Endodermal cell (in vitro differentiated cells): ENCODE data around the gene TP53I13. TPM values are rescaled to one million over a fixed set of nuclear protein-coding genes. Genes with fewer than 3 reads are reported as not detected.

Source experiments
- DNase-seq: peaks from one replicate; pipeline ENCODE4 v3.0.0-alpha.2; 2017
- H3K27ac ChIP-seq: 2 replicates; pipeline ENCODE4 v1.5.1; 2013; ENCODE audit warnings: mild to moderate bottlenecking, low read depth, low read length, moderate library complexity
- H3K27me3 ChIP-seq: 2 replicates; pipeline ENCODE4 v1.6.1; 2013; ENCODE audit warnings: mild to moderate bottlenecking, low read length, moderate library complexity; ENCODE audit not compliant: insufficient read depth, control insufficient read depth, poor library complexity, severe bottlenecking
- H3K36me3 ChIP-seq: 2 replicates; pipeline ENCODE4 v1.7.0; 2013; ENCODE audit warnings: mild to moderate bottlenecking, low read length, moderate library complexity; ENCODE audit not compliant: control insufficient read depth, insufficient read depth
- H3K4me1 ChIP-seq: one replicate; pipeline ENCODE4 v1.7.0; 2013; ENCODE audit warnings: low read length; ENCODE audit not compliant: control insufficient read depth, insufficient read depth
- H3K4me3 ChIP-seq: 2 replicates; pipeline ENCODE4 v1.5.1; 2013; ENCODE audit warnings: mild to moderate bottlenecking, low read length, moderate library complexity
- H3K9ac ChIP-seq: 2 replicates; pipeline ENCODE4 v1.6.1; 2013; ENCODE audit warnings: mild to moderate bottlenecking, low read length, moderate library complexity; ENCODE audit not compliant: poor library complexity, severe bottlenecking; ENCODE audit errors: extremely low read depth
- H3K9me3 ChIP-seq: 2 replicates; pipeline ENCODE4 v1.6.1; 2013; ENCODE audit warnings: mild to moderate bottlenecking, low read length, moderate library complexity; ENCODE audit not compliant: control insufficient read depth
- H3K27ac Mint-ChIP-seq: 2 replicates; pipeline ENCODE4 v1.8.0; 2020; ENCODE audit warnings: mixed read lengths
- H3K27me3 Mint-ChIP-seq: 2 replicates; pipeline ENCODE4 v1.8.0; 2021; ENCODE audit warnings: mild to moderate bottlenecking, mixed read lengths; ENCODE audit not compliant: insufficient read depth
- H3K36me3 Mint-ChIP-seq: 2 replicates; pipeline ENCODE4 v1.8.0; 2020; ENCODE audit warnings: low read depth, mixed read lengths
- H3K4me1 Mint-ChIP-seq: 2 replicates; pipeline ENCODE4 v1.8.0; 2020; ENCODE audit warnings: mixed read lengths
- H3K4me3 Mint-ChIP-seq: 2 replicates; pipeline ENCODE4 v1.8.0; 2020; ENCODE audit warnings: mild to moderate bottlenecking, moderate library complexity, mixed read lengths
- H3K9me3 Mint-ChIP-seq: 2 replicates; pipeline ENCODE4 v1.8.0; 2020; ENCODE audit warnings: mild to moderate bottlenecking, mixed read lengths
- WGBS, 2 experiments: methylation state at CpG; one replicate each; pipeline versions ENCODE4 v1.1.5 to v1.1.7; 2013; ENCODE audit warnings: missing lambda C conversion rate in 2 of 2, mixed read lengths in 1 of 2; ENCODE audit not compliant: insufficient coverage in 1 of 2, insufficient read length in 1 of 2; 5-methylcytosine and 5-hydroxymethylcytosine counted together
- total RNA-seq, 2 donors: library from RNA; stranded (reverse); fragmentation: NEBNext Ultra II Directional in 1 of 2; extraction: Animal tissue kit (Norgen Biotek cat#: 25700) in 1 of 2; gene quantifications; 2 replicates in 1 of 2; 3 replicates in 1 of 2; pipeline ENCODE4 v1.2.1, GENCODE V29; 2021
- TF ChIP-seq, protein P1 (sequence below): fragments of 200-600 bp; sonication (generic); conservative IDR thresholded peaks from 2 replicates; pipeline ENCODE4 v1.5.0; 2021; ENCODE audit warnings: antibody characterized with exemption, mild to moderate bottlenecking

TP53I13 gene
- total RNA-seq, 2 donors from 2014 or later, result 21.7 to 31.0 TPM

DNA sequence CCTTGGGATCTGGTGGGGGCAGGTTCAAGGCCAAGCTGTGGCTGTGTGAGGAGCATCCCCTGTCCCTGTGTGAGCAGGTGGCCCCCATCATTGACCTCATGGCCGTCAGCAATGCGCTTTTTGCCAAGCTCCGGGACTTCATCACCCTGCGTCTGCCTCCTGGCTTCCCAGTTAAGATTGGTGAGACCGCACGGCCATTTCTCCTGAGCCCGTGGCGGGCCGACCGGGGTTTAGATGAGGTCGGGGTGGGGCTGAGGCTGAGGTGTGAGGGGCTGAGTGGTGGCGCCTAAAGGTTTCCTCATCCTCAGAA is 43.5 kb downstream of the TP53I13 start:
- 89 to 96% methylated on average over 5 to 11 of the region's 12 CpGs for WGBS, 2 experiments
- Mint-ChIP-seq H3K27me3 (peaks cover 73% of the 10 kb centered on the region), H3K9me3 (peaks cover 1% of the 10 kb centered on the region)

GRCh38 chr17:29612404-29613280 is 44.1 kb downstream of the TP53I13 start:
- Histone ChIP-seq H3K36me3 (no peaks in the 10 kb centered on the region), H3K27ac (no peak overlapping the region), H3K4me3 (no peak overlapping the region), H3K9ac (no peak overlapping the region), H3K27me3 (peaks cover 47% of the 10 kb centered on the region), H3K4me1 (no peaks in the 10 kb centered on the region), H3K9me3 (no peaks in the 10 kb centered on the region)
- WGBS, 2 experiments, result 92% methylated on average over 63 to 85 of the region's 85 CpGs
- DNase-seq, result no peak
- no peak overlapping the region for H3K4me3 Mint-ChIP-seq
- TF ChIP-seq, protein P1, sequence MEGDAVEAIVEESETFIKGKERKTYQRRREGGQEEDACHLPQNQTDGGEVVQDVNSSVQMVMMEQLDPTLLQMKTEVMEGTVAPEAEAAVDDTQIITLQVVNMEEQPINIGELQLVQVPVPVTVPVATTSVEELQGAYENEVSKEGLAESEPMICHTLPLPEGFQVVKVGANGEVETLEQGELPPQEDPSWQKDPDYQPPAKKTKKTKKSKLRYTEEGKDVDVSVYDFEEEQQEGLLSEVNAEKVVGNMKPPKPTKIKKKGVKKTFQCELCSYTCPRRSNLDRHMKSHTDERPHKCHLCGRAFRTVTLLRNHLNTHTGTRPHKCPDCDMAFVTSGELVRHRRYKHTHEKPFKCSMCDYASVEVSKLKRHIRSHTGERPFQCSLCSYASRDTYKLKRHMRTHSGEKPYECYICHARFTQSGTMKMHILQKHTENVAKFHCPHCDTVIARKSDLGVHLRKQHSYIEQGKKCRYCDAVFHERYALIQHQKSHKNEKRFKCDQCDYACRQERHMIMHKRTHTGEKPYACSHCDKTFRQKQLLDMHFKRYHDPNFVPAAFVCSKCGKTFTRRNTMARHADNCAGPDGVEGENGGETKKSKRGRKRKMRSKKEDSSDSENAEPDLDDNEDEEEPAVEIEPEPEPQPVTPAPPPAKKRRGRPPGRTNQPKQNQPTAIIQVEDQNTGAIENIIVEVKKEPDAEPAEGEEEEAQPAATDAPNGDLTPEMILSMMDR, result no peak
- peaks cover 2% of the 10 kb centered on the region for H3K4me1 Mint-ChIP-seq
- H3K27me3 Mint-ChIP-seq, result peaks cover 79% of the 10 kb centered on the region
- H3K9me3 Mint-ChIP-seq, result peaks cover 1% of the 10 kb centered on the region
- H3K27ac Mint-ChIP-seq, result no peak overlapping the region
- no peaks in the 10 kb centered on the region for H3K36me3 Mint-ChIP-seq

More for the DNA sequence above, 43.5 kb downstream of the TP53I13 start:
- no peak for DNase-seq
- H3K4me1 ChIP-seq, result no peaks in the 10 kb centered on the region
- H3K4me3 Mint-ChIP-seq, result no peak overlapping the region
- no peak overlapping the region for H3K27ac ChIP-seq
- H3K4me1 Mint-ChIP-seq, result peaks cover 2% of the 10 kb centered on the region
- TF ChIP-seq, protein P1, result no peak
- H3K36me3 Mint-ChIP-seq, result no peaks in the 10 kb centered on the region
- no peak overlapping the region for H3K9ac ChIP-seq
- H3K36me3 ChIP-seq, result no peaks in the 10 kb centered on the region
- no peak overlapping the region for H3K27ac Mint-ChIP-seq
- no peak overlapping the region for H3K4me3 ChIP-seq
- no peaks in the 10 kb centered on the region for H3K9me3 ChIP-seq
- H3K27me3 ChIP-seq, result peaks cover 41% of the 10 kb centered on the region

DNA sequence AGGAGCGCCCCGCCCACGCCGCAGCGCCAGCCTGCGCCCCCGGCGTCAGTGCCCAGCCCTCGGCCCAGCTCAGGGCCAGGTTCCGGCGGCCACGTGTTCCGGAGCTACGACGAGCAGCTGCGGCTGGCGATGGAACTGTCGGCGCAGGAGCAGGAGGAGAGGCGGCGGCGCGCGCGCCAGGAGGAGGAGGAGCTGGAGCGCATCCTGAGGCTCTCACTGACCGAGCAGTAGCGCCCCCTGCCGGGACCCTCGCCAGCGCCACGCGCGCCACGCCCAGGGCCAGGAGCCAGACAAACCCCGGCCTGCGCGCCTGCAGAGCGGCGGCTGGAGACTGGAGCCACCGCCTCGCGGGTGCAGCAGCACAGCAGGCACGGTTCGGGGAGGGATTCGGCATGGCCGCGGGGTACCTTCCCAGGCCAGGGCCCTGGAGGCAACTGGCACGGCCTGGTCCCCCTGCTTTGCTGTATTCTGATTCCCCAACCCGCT is 44.9 kb downstream of the TP53I13 start:
- Mint-ChIP-seq H3K4me1 (peaks cover 2% of the 10 kb centered on the region), H3K36me3 (no peaks in the 10 kb centered on the region), H3K27ac (no peak overlapping the region), H3K9me3 (peaks cover 1% of the 10 kb centered on the region), H3K4me3 (no peak overlapping the region), H3K27me3 (peaks cover 86% of the 10 kb centered on the region)
- H3K36me3 ChIP-seq, result no peaks in the 10 kb centered on the region
- DNase-seq, result peak; percentile 100
- WGBS, 2 experiments, result 11 to 16% methylated on average over 4 to 50 of the region's 50 CpGs
- no peaks in the 10 kb centered on the region for H3K4me1 ChIP-seq
- H3K4me3 ChIP-seq, result no peak overlapping the region
- peak overlapping the region; percentile 88 for H3K27ac ChIP-seq
- peaks cover 54% of the 10 kb centered on the region for H3K27me3 ChIP-seq
- no peaks in the 10 kb centered on the region for H3K9me3 ChIP-seq
- TF ChIP-seq, protein P1, result peak; percentile 95
- no peak overlapping the region for H3K9ac ChIP-seq
